ENCODE results near the gene COPS7A.

Gene COPS7A

GRCh38 chr12:6768437-6768914 lies 44.6 kb downstream of the COPS7A start:
- no peak for DNase-seq

GRCh38 chr12:6768990-6769389 lies 45.1 kb downstream of the COPS7A start:
- DNase-seq = peak in 9 of 58 donors; percentile 5 to 29 (median 18)

- DNase-seq = no peak
These were observed 45.8 kb downstream of the COPS7A start for GRCh38 chr12:6769666-6770065.

- DNase-seq = no peak
These were observed 46.2 kb downstream of the COPS7A start for GRCh38 chr12:6770094-6770493.

GRCh38 chr12:6770600-6770999 lies 46.8 kb downstream of the COPS7A start:
- DNase-seq = no peak

GRCh38 chr12:6771091-6771495 lies 47.2 kb downstream of the COPS7A start:
- peak in 18 of 58 donors; percentile 6 to 60 (median 18) for DNase-seq

- no peak for DNase-seq
These were observed 47.9 kb downstream of the COPS7A start for GRCh38 chr12:6771509-6772330.

- DNase-seq = no peak
These were observed 48.5 kb downstream of the COPS7A start, which contains the start of gene LAG3 for GRCh38 chr12:6772331-6772695. TSS of gene LAG3 (plus strand) at chr12:6772520. CDS start at chr12:6772853, 333 bp downstream.

- DNase-seq = no peak
These were observed 49.1 kb downstream of the COPS7A start for GRCh38 chr12:6772726-6773589.

GRCh38 chr12:6773590-6774351 lies 49.9 kb downstream of the COPS7A start:
- no peak for DNase-seq

- no peak for DNase-seq
These were observed 50.7 kb downstream of the COPS7A start for GRCh38 chr12:6774499-6775062.

GRCh38 chr12:6775185-6776174 lies 51.6 kb downstream of the COPS7A start:
- no peak for DNase-seq

GRCh38 chr12:6777386-6777785 lies 53.5 kb downstream of the COPS7A start:
- no peak for DNase-seq

GRCh38 chr12:6778217-6778573 lies 54.3 kb downstream of the COPS7A start:
- peak in 34 of 58 donors; percentile 8 to 73 (median 37) for DNase-seq

- DNase-seq = peak; percentile 45 to 95 (median 85)
These were observed 55.0 kb downstream of the COPS7A start for GRCh38 chr12:6778574-6779550.

GRCh38 chr12:6779708-6780432 lies 56.0 kb downstream of the COPS7A start:
- DNase-seq = no peak

- DNase-seq = no peak
These were observed 56.7 kb downstream of the COPS7A start for GRCh38 chr12:6780573-6780972.
